Naive thymus-derived CD4-positive, alpha-beta T cell (primary cell): Measurements from ENCODE around the gene FOXB1. TPM values are rescaled to one million over a fixed set of nuclear protein-coding genes. Genes with fewer than 3 reads are reported as not detected.
A peak's percentile ranks its signal among the peaks of the same experiment; 100 is the strongest.

ENCODE experiments used
- ATAC-seq: fragments of 150-1000 bp; cut with Tn5 transposase; 2 replicates; pipeline ENCODE4 v1.10.0; 2021; ENCODE audit warnings: mild to moderate bottlenecking, moderate library complexity
- CTCF ChIA-PET: fragments of 350-600 bp; sonication (Branson Sonifier 250); formaldehyde crosslinking; loops from one replicate; lab custom pipeline; 2021; ENCODE audit warnings: antibody characterized with exemption; lab: Charles Lee
- POLR2A ChIA-PET: fragments of 350-600 bp; sonication (Branson Sonifier 250); formaldehyde crosslinking; loops from one replicate; lab custom pipeline; 2021; ENCODE audit warnings: antibody characterized with exemption, inconsistent platforms; lab: Charles Lee
- DNase-seq, 9 donors: peaks; one replicate each; pipeline versions ENCODE4 v3.0.0 to v3.0.0-alpha.2; 2020 to 2022; ENCODE audit warnings: mixed read lengths in 1 of 9
- H3K27ac ChIP-seq: one replicate; pipeline ENCODE4 v1.7.0; 2013; ENCODE audit warnings: mild to moderate bottlenecking, low read depth, low read length, moderate library complexity
- H3K27me3 ChIP-seq, 2 donors: one replicate each; pipeline ENCODE4 v1.7.0; 2013; ENCODE audit warnings: low read length in 2 of 2, mild to moderate bottlenecking in 2 of 2, moderate library complexity in 2 of 2; ENCODE audit not compliant: control insufficient read depth in 2 of 2, insufficient read depth in 2 of 2
- H3K36me3 ChIP-seq, 3 experiments: 1 replicate in 2 of 3; 2 replicates in 1 of 3; pipeline ENCODE4 v1.7.0; 2013; ENCODE audit warnings: low read length in 3 of 3, mild to moderate bottlenecking in 3 of 3, moderate library complexity in 1 of 3; ENCODE audit not compliant: insufficient read depth in 3 of 3, control insufficient read depth in 2 of 3
- H3K4me1 ChIP-seq, 2 donors: one replicate each; pipeline ENCODE4 v1.7.0; 2013; ENCODE audit warnings: low read length in 2 of 2, mild to moderate bottlenecking in 2 of 2, moderate library complexity in 1 of 2; ENCODE audit not compliant: control insufficient read depth in 2 of 2, insufficient read depth in 2 of 2
- H3K4me3 ChIP-seq: 2 replicates; pipeline ENCODE4 v1.7.0; 2013; ENCODE audit warnings: mild to moderate bottlenecking, low read length
- H3K9me3 ChIP-seq, 3 experiments: 1 replicate in 2 of 3; 2 replicates in 1 of 3; pipeline ENCODE4 v1.7.0; 2013; ENCODE audit warnings: low read length in 3 of 3; ENCODE audit not compliant: control insufficient read depth in 2 of 3
- H3K27ac Mint-ChIP-seq, 9 donors: one replicate each; pipeline ENCODE4 v1.8.0; 2020 to 2022; ENCODE audit warnings: mixed read lengths in 9 of 9, mild to moderate bottlenecking in 8 of 9, moderate library complexity in 5 of 9, inconsistent platforms in 2 of 9
- H3K27me3 Mint-ChIP-seq, 5 donors: one replicate each; pipeline ENCODE4 v1.8.0; 2021 to 2022; ENCODE audit warnings: mixed read lengths in 5 of 5, mild to moderate bottlenecking in 1 of 5
- H3K36me3 Mint-ChIP-seq, 5 donors: one replicate each; pipeline ENCODE4 v1.8.0; 2020 to 2022; ENCODE audit warnings: mixed read lengths in 5 of 5, mild to moderate bottlenecking in 3 of 5, inconsistent platforms in 1 of 5
- H3K4me1 Mint-ChIP-seq, 7 donors: one replicate each; pipeline ENCODE4 v1.8.0; 2020 to 2022; ENCODE audit warnings: mixed read lengths in 7 of 7, mild to moderate bottlenecking in 3 of 7, inconsistent platforms in 1 of 7
- H3K4me3 Mint-ChIP-seq, 10 donors: one replicate each; pipeline ENCODE4 v1.8.0; 2020 to 2022; ENCODE audit warnings: mild to moderate bottlenecking in 10 of 10, mixed read lengths in 10 of 10, moderate library complexity in 6 of 10, inconsistent platforms in 2 of 10
- H3K9me3 Mint-ChIP-seq, 11 donors: one replicate each; pipeline ENCODE4 v1.8.0; 2020 to 2022; ENCODE audit warnings: mixed read lengths in 11 of 11, mild to moderate bottlenecking in 4 of 11, inconsistent platforms in 1 of 11, moderate library complexity in 1 of 11
- intact Hi-C, 2 donors: fragments of 100-400 bp; cut with micrococcal nuclease; formaldehyde crosslinking; loops; one replicate each; pipeline ENCODE4 v1.15.1; 2023
- polyA plus RNA-seq, 2 donors: library from polyadenylated mRNA; unstranded; fragments of 300-500 nt; fragmentation: Illumina TruSeq; gene quantifications; one replicate each; pipeline ENCODE4 v1.2.3, GENCODE V29; 2021
- total RNA-seq, 6 experiments: library from RNA in 5 of 6; stranded (reverse) in 5 of 6; gene quantifications; 1 replicate in 5 of 6; 2 replicates in 1 of 6; pipeline ENCODE4 v1.2.3 and lab custom pipeline; 2021 to 2026

The FOXB1 gene
- total and polyA plus RNA-seq, 7 experiments from 2014 or later: 0.12 to 0.97 (median 0.27) TPM; not detected in 2

GRCh38 chr15:59993950-59994401 is 10.1 kb upstream of the FOXB1 start:
- Histone ChIP-seq H3K4me3 (no peak overlapping the region), H3K9me3 (no peaks in the 10 kb centered on the region), H3K4me1 (peaks cover 7 to 19% of the 10 kb centered on the region in 2 donors), H3K27ac (no peak overlapping the region), H3K36me3 (no peaks in the 10 kb centered on the region), H3K27me3 (peaks cover 35 to 54% of the 10 kb centered on the region in 2 donors)
- Mint-ChIP-seq H3K4me3 (peak overlapping the region in 3 of 10 donors; percentile 15 to 47 (median 39)), H3K4me1 (peaks cover 17 to 48% (median 32%) of the 10 kb centered on the region in 7 donors), H3K36me3 (peaks cover 0 to 4% (median 0%) of the 10 kb centered on the region in 5 donors), H3K27ac (peak overlapping the region in 3 of 9 donors; percentile 38 to 71 (median 59)), H3K27me3 (peaks cover 73 to 94% (median 82%) of the 10 kb centered on the region in 5 donors), H3K9me3 (peaks cover 0 to 15% (median 0%) of the 10 kb centered on the region in 11 donors)
- ATAC-seq (no peak), DNase-seq (no peak)
- CTCF ChIA-PET: no interaction called here
- intact Hi-C loops: no loop called here
- POLR2A ChIA-PET: interaction anchor here (0.6 to 2.2 kb wide), 2 partner anchors 11 to 223 kb away, joined by 3 to 8 read pairs; partner anchors contain the start of gene FOXB1

DNA sequence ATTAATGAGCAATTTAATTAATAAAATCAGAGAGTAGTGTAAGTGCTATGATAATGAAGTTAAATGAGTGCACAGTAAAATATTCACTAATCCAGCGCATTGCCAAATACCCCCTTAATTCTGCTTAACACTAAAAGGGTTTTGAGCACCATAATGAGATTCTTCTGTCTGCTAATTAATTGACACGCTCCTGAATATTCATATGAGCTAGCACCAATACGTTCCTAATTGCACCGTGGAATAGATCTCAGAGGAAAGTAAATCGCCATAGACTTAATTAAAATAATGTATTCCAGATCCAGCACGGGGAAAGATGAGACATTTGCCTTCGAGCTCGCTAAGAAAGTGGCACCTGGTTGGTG is 9.6 kb upstream of the FOXB1 start:
- peaks cover 78 to 96% (median 86%) of the 10 kb centered on the region in 5 donors for H3K27me3 Mint-ChIP-seq
- Histone ChIP-seq H3K4me1 (peaks cover 7 to 19% of the 10 kb centered on the region in 2 donors), H3K27ac (no peak overlapping the region), H3K9me3 (no peaks in the 10 kb centered on the region), H3K4me3 (no peak overlapping the region), H3K36me3 (no peaks in the 10 kb centered on the region), H3K27me3 (peaks cover 35 to 59% of the 10 kb centered on the region in 2 donors)
- H3K27ac Mint-ChIP-seq: peak overlapping the region in 5 of 9 donors; percentile 11 to 76 (median 59)
- H3K4me1 Mint-ChIP-seq: peaks cover 17 to 53% (median 35%) of the 10 kb centered on the region in 7 donors
- ChIA-PET CTCF (no interaction called here), POLR2A (interaction anchor here (0.6 to 2.2 kb wide), 2 partner anchors 10 to 223 kb away, joined by 3 to 8 read pairs; partner anchors contain the start of gene FOXB1)
- DNase-seq (no peak), ATAC-seq (no peak)
- H3K4me3 Mint-ChIP-seq: peak overlapping the region in 9 of 10 donors; percentile 3 to 54 (median 44)
- H3K9me3 Mint-ChIP-seq: peaks cover 0 to 19% (median 0%) of the 10 kb centered on the region in 11 donors
- intact Hi-C loops: no loop called here
- peaks cover 0 to 4% (median 0%) of the 10 kb centered on the region in 5 donors for H3K36me3 Mint-ChIP-seq

- intact Hi-C loops: loop anchor here (5.0 kb wide), 2 partner anchors 182 to 243 kb away; no protein-coding TSS in a partner anchor
- no peaks in the 10 kb centered on the region for H3K9me3 ChIP-seq
- ChIA-PET CTCF (no interaction called here), POLR2A (interaction anchor here (2.2 kb wide), 1 partner anchor 10 kb away, joined by 8 read pairs; the partner anchor contains the start of gene FOXB1)
- DNase-seq (peak in 1 of 9 donors; percentile 36), ATAC-seq (no peak)
- Mint-ChIP-seq H3K4me3 (peak overlapping the region in 9 of 10 donors; percentile 3 to 54 (median 47)), H3K9me3 (peaks cover 0 to 21% (median 0%) of the 10 kb centered on the region in 11 donors), H3K27ac (peak overlapping the region in 4 of 9 donors; percentile 11 to 76 (median 60)), H3K27me3 (peaks cover 79 to 97% (median 87%) of the 10 kb centered on the region in 5 donors), H3K4me1 (peaks cover 17 to 55% (median 37%) of the 10 kb centered on the region in 7 donors), H3K36me3 (peaks cover 0 to 4% (median 0%) of the 10 kb centered on the region in 5 donors)
- no peaks in the 10 kb centered on the region for H3K36me3 ChIP-seq
- H3K27me3 ChIP-seq: peaks cover 35 to 63% of the 10 kb centered on the region in 2 donors
- H3K27ac ChIP-seq: no peak overlapping the region
- H3K4me3 ChIP-seq: no peak overlapping the region
- H3K4me1 ChIP-seq: peaks cover 7 to 19% of the 10 kb centered on the region in 2 donors
Observed at GRCh38 chr15:59994888-59995557, 9.1 kb upstream of the FOXB1 start.

- H3K4me1 Mint-ChIP-seq: peaks cover 20 to 61% (median 42%) of the 10 kb centered on the region in 7 donors
- H3K27ac Mint-ChIP-seq: peak overlapping the region in 4 of 9 donors; percentile 11 to 68 (median 48)
Observed at GRCh38 chr15:59995568-59996297, 8.4 kb upstream of the FOXB1 start.

GRCh38 chr15:59996298-59997041 is 7.6 kb upstream of the FOXB1 start:
- Histone ChIP-seq H3K4me1 (peaks cover 7 to 19% of the 10 kb centered on the region in 2 donors), H3K9me3 (no peaks in the 10 kb centered on the region), H3K27ac (no peak overlapping the region), H3K27me3 (peaks cover 35 to 78% of the 10 kb centered on the region in 2 donors), H3K36me3 (no peaks in the 10 kb centered on the region), H3K4me3 (no peak overlapping the region)
- Mint-ChIP-seq H3K36me3 (peaks cover 0 to 8% (median 3%) of the 10 kb centered on the region in 5 donors), H3K9me3 (peaks cover 0 to 36% (median 7%) of the 10 kb centered on the region in 11 donors), H3K4me1 (peaks cover 22 to 66% (median 47%) of the 10 kb centered on the region in 7 donors), H3K4me3 (peak overlapping the region; percentile 29 to 82 (median 50)), H3K27me3 (peaks cover 87 to 98% (median 93%) of the 10 kb centered on the region in 5 donors), H3K27ac (peak overlapping the region in 5 of 9 donors; percentile 10 to 69 (median 51))
- intact Hi-C loops: loop anchor here (1.0 to 5.0 kb wide), 6 partner anchors 10 to 330 kb away; no protein-coding TSS in a partner anchor
- DNase-seq: no peak
- ChIA-PET POLR2A (interaction anchor here (1.1 to 1.8 kb wide), 2 partner anchors 20 to 131 kb away, joined by 3 to 7 read pairs; no protein-coding TSS in a partner anchor), CTCF (no interaction called here)
- ATAC-seq: no peak

More at GRCh38 chr15:59995568-59996297, 8.4 kb upstream of the FOXB1 start:
- Histone ChIP-seq H3K4me3 (no peak overlapping the region), H3K4me1 (peaks cover 7 to 19% of the 10 kb centered on the region in 2 donors), H3K9me3 (no peaks in the 10 kb centered on the region), H3K27me3 (peaks cover 35 to 70% of the 10 kb centered on the region in 2 donors), H3K36me3 (no peaks in the 10 kb centered on the region), H3K27ac (no peak overlapping the region)
- Mint-ChIP-seq H3K36me3 (peaks cover 0 to 5% (median 3%) of the 10 kb centered on the region in 5 donors), H3K9me3 (peaks cover 0 to 28% (median 5%) of the 10 kb centered on the region in 11 donors), H3K4me3 (peak overlapping the region in 6 of 10 donors; percentile 19 to 51 (median 50)), H3K27me3 (peaks cover 84 to 97% (median 90%) of the 10 kb centered on the region in 5 donors)
- intact Hi-C loops: loop anchor here (2.0 to 5.0 kb wide), 5 partner anchors 15 to 331 kb away; no protein-coding TSS in a partner anchor
- POLR2A ChIA-PET: interaction anchor here (2.2 kb wide), 1 partner anchor 9 kb away, joined by 8 read pairs; the partner anchor contains the start of gene FOXB1
- DNase-seq (no peak), ATAC-seq (no peak)
- CTCF ChIA-PET: no interaction called here
